ENCODE data around the gene PDCD1.

Gene PDCD1

DNA sequence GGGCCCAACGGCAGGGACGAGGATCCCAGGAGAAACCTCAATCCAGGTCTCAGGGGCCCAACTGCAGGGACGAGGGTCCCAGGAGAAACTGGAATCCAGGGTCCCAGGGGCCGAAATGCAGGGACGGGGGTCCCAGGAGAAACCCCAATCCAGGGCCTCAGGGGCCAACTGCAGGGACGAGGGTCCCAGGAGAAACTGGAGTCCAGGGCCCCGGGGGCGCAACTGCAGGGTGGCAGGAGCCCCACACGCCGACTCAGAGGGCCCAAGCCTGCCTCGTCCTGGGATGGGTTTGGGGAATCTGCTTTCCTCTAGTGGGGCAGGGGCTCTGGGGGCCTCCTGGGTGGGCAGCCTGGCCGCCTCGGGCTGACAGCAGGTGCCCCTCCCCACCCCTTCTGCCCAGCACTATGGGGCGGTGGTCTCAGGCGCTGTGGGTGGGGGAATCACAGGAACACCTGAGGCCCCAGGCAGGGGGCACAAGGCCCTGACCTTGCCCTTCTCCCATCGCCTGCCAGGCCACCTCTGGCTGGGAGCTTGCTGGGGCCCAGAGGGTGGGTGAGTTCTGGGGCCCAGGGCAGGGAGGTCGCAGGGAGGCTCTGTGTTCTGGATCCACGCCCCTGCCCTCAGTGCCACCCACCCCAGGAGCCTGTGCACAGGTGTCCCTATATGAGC lies 18.0 kb upstream of the PDCD1 start:
- no peak for DNase-seq

DNA sequence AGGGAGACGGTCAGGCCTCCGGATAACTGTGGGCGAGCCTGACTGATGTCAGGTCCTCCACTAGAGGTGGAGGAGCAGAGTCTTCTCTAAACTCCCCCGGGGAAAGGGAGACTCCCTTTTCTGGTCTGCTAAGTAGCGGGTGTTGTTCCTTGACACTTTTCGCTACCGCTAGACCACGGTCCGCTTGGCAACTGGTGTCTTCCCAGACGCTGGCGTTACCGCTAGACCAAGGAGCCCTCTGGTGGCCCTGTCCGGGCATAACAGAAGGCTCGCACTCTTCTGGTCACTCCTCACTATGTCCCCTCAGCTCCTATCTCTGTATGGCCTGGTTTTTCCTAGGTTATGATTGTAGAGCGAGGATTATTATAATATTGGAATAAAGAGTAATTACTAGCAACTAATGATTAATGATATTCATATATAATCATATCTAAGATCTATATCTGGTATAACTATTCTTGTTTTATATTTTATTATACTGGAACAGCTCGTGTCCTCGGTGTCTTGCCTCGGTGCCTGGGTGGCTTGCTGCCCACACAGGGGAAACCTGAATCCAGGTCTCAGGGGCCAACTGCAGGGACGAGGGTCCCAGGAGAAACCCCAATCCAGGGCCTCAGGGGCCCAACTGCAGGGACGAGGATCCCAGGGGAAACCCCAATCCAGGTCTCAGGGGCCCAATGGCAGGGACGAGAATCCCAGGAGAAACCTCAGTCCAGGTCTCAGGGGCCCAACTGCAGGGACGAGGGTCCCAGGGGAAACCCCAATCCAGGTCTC lies 17.2 kb upstream of the PDCD1 start:
- peak; percentile 51 to 66 for DNase-seq

DNA sequence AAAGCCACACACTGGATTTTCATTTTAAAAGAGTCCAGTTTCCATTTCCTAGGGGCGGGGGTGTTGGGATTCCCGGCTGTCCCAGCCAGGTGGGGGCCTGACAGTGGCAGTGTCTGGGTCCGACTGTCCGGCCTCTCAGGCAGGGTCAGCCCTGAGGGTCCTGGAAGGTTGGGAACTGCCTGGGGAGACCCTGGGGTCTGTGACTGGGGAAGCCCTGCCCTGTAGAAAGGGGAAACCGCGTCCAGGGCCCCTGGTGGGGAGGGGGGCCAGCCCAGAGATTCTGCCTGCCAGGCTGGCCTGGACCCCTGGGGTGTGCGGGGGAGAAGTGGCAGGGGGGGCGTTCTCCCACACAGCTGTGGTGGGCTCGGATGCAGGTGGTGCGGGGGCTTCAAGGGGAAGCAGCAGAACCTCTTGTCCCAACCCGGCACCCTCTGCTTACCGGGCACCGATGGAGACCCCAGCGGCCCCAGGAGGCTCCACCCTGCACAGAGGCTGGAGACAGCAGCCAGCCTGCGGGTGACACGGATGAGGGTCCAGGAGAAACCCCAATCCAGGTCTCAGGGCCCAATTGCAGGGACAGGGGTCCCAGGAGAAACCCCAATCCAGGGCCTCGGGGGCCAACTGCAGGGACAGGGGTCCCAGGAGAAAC lies 15.7 kb upstream of the PDCD1 start:
- DNase-seq, result no peak

DNA sequence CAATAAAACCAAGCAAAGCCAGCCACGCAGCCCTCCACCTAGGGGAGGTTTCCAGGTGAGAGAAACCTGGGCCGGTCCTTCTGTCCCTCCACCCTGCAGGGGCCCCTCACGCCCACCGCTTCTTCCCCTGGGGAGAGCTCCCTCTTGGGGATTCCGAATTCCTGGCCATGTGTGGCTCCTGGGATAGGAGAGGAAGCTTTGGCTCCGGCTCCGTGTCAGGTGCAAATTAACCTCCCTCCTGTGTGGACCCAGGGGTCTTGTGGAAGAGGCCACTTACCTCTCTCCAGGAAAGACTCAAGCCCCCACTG lies 15.1 kb upstream of the PDCD1 start:
- DNase-seq, result no peak

- no peak for DNase-seq
Measured at GRCh38 chr2:241873081-241873802, 14.5 kb upstream of the PDCD1 start.

GRCh38 chr2:241872313-241872642 lies 13.6 kb upstream of the PDCD1 start:
- DNase-seq, result no peak

DNA sequence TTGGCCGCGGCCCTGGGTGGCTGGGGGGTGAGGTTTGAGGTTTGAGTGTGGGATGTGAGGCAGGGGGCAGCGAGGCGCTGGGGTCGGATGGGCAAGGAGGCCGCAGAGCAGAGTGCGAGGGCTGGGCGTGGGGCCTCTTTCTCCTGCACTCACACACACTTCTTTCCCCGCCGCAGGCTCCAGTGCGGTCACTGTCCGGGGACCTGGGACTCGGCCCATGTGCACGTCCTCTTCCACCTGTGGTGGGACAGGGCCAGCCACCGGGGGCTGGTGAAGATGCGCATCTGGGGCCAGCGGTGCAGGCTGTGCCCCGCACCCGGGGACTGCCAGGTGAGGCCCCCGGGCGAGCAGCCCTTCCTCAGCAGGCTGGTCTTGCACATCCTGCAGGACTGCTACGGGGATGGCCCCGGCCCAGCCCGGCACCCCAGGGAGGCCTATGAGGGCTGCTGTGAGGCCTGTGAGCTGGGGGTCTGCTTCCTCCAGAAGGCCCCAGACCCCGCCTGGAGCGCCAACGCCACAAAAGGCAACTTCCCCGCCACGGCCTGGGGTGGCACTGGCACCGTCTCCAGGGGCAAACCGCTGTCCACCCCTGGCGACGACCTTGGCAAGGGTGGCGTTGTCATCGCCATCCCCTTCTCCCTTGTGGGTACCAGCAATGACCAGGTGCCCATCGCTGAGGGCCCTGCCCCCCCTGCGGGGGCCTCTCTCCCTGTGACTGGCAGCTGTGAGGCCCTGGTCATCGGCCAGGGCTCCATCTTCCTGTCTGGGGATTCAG lies 13.0 kb upstream of the PDCD1 start:
- DNase-seq, result no peak

- no peak for DNase-seq
Measured at GRCh38 chr2:241870611-241871537, 12.2 kb upstream of the PDCD1 start.

DNA sequence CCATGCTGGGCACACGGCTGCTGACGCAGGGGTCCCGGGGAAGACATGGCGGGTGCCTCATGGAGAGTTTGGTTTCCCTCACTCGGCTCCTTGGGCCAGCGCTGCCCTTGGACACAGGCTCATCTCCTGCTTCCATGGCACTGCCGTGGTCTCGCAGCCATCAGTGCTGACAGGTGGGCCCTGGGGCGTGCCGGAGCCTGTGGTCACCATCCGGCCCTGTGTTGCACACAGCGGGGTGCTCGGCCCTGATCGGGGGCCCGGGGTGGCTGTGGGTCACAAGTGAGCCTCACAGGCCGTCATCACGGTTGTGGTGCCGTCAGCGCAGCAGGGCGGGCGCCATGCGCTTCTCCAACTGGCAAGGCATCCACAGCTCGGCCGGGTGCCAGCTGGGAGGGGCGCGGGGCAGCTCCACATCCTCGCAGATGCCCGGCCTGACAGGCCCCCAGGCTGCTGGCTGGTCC lies 11.4 kb upstream of the PDCD1 start:
- no peak for DNase-seq

DNA sequence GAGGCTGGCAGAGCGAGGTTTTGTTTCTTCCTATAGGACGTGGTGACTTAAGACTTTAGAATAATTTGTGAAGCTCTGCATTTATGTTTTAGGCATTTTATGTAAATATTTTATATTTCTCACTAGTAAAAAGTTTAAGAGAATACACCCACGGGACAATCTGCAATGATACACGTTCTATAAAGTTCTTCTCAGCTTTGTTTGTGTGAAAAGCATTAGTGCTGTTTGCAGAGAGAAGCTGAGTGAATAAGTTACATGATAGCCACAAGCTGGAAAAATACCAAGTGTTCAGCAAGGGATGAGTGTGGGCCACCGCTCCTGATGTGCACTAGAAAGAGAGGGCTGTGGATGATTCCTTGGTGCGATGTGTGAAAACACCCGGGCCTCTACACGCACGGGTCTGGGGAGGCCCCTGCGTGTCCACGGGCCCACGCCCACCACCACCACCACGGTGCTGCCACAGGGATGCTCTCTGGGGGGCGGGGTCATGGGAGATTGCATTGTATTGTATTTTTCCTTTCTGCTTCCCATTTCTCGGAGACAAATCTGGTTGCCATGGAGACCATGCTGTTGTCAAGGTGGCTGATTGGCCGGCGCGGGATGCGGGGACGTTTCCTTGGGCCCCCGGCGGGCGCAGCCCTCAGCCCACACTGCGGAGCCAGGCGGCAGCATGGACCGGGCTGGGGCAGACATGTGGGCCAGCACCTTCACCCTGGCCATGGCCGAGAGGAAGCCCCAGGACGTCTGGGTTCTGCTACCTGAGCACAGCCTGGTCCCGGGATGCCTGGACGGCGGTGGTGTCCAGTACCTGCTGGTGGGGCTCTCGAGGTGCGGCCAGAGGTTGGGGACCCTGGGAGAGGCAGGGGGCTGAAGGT lies 10.6 kb upstream of the PDCD1 start, which contains the start of gene RTP5:
RTP5 (plus strand) TSS at position 643 of the 875 bp plus-strand sequence; CDS start at position 671, 28 bp downstream.
- no peak for DNase-seq

- no peak for DNase-seq
Measured at GRCh38 chr2:241868661-241869081, 10.0 kb upstream of the PDCD1 start.

GRCh38 chr2:241867776-241868420 lies 9.2 kb upstream of the PDCD1 start:
- peak; percentile 50 to 57 for DNase-seq

GRCh38 chr2:241866790-241867645 lies 8.3 kb upstream of the PDCD1 start:
- DNase-seq, result no peak

DNA sequence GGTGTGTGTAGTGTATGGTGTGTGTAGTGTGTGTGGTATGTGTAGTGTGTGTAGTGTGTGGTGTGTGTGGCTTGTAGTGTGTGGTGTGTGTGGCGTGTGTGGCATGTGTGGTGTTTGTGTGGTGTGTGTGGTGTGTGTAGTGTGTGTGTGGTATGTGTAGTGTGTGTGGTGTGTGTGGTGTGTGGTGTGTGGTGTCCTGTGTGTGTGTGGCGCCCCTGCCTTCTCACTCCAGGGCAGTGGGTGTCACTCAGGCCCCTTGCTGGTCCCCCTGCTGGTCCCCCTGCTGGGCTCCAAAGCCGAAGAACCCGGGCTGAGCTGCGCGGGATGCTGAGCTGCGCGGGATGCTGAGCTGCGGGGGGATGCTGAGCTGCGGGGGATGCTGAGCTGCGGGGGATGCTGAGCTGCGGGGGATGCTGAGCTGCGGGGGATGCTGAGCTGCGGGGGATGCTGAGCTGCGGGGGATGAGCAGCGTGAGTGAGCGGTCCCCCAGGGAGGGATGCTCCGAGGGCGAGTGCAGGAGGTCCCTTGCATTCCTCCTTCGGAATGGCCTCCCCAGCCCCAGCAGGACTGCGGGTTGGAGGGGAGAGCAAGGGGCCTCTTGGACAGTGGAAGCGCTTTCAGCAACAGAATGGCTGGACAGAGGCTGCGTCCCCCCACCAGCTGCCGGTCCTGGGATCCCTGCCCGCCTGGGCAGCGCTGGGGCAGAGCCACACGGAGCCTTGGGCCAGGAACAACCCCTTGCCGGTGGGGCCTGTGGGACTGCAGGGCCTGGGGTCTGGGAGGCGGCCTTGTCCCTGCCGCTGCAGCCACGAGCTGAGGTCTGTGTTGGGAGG lies 7.5 kb upstream of the PDCD1 start:
- no peak for DNase-seq

DNA sequence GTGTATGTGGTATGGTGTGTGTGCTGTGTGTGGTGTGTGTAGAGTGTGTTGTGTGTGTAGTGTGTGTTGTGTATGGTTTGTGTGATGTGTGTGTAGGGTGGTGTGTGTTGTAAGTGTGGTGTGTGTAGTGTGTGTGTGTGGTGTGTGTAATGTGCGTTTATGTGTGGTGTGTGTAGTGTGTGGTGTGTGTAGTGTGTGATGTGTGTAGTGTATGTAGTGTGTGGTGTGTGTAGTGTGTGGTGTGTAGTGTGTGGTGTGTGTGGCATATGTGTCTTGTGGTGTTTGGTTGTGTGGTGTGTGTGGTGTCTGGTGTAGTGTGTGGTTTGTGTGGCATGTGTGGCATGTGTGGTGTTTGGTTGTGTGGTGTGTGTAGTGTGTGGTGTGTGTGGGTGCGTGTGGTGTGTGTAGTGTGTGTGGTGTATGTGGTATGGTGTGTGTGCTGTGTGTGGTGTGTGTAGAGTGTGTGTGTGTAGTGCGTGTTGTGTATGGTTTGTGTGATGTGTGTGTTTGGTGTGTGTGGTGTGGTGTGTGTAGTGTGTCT lies 6.8 kb upstream of the PDCD1 start:
- DNase-seq, result no peak

DNA sequence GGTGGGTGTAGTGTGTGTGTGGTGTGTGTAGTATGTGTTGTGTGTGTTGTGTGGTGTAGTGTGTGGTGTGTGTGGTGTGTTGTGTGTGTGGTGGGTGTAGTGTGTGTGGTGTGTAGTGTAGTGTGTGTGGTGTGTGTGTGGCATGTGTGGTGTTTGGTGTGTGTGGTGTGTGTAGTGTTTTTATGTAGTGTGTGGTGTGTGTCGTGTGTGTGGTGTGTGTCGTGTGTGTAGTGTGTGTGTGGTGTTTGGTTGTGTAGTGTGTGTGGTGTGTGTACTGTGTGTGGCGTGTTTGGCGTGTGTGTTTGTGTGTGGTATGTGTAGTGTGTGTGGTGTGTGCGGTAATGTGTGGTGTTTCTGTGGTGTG lies 6.1 kb upstream of the PDCD1 start:
- DNase-seq, result no peak

- DNase-seq, result no peak
Measured at GRCh38 chr2:241864168-241864849, 5.6 kb upstream of the PDCD1 start.
